DOHH2 (cell line): ENCODE results near the gene MRTFA.

Source experiments
- H3F3A ChIP-seq: fragments of 200-600 bp; sonication (generic), shearing (Covaris generic); 2 replicates; pipeline ENCODE4 v1.6.0; 2016; ENCODE audit warnings: antibody characterized with exemption, mild to moderate bottlenecking; ENCODE audit not compliant: control insufficient read depth, insufficient read depth
- H3K27ac ChIP-seq: fragments of 200-600 bp; sonication (generic); 2 replicates; pipeline ENCODE4 v1.5.1; 2014; ENCODE audit warnings: low read depth, mild to moderate bottlenecking, low read length, moderate library complexity
- H3K27me3 ChIP-seq: fragments of 200-600 bp; sonication (generic); 2 replicates; pipeline ENCODE4 v1.6.1; 2014; ENCODE audit warnings: mild to moderate bottlenecking, low read length, mixed read lengths; ENCODE audit not compliant: control insufficient read depth
- H3K36me3 ChIP-seq: fragments of 200-600 bp; sonication (generic); 2 replicates; pipeline ENCODE4 v1.6.1; 2014; ENCODE audit warnings: mild to moderate bottlenecking, low read length, moderate library complexity, mixed read lengths; ENCODE audit not compliant: control insufficient read depth
- H3K4me1 ChIP-seq: fragments of 200-600 bp; sonication (generic); 2 replicates; pipeline ENCODE4 v1.6.1; 2014; ENCODE audit warnings: mild to moderate bottlenecking, low read length, mixed read lengths; ENCODE audit not compliant: control insufficient read depth
- H3K4me2 ChIP-seq: fragments of 200-600 bp; sonication (generic); 2 replicates; pipeline ENCODE4 v1.6.0; 2014; ENCODE audit warnings: mild to moderate bottlenecking, low read length, moderate library complexity
- H3K4me3 ChIP-seq: fragments of 200-600 bp; sonication (generic); 2 replicates; pipeline ENCODE4 v1.5.1; 2014; ENCODE audit warnings: mild to moderate bottlenecking, low read length, mixed read lengths
- H3K79me2 ChIP-seq: fragments of 200-600 bp; sonication (generic); 2 replicates; pipeline ENCODE4 v1.6.1; 2014; ENCODE audit warnings: mild to moderate bottlenecking, low read length, mixed read lengths; ENCODE audit not compliant: control insufficient read depth
- H3K9me2 ChIP-seq: fragments of 200-600 bp; sonication (generic); replicated peaks from 2 replicates; pipeline ENCODE4 v1.6.1; 2014; ENCODE audit warnings: mild to moderate bottlenecking, low read length, mixed read lengths; ENCODE audit not compliant: control insufficient read depth
- H3K9me3 ChIP-seq: fragments of 200-600 bp; sonication (generic); 2 replicates; pipeline ENCODE4 v1.6.1; 2014; ENCODE audit warnings: antibody characterized with exemption, low read length, mixed read lengths; ENCODE audit not compliant: control insufficient read depth, insufficient read depth
- H4K20me1 ChIP-seq: fragments of 200-600 bp; sonication (generic); 2 replicates; pipeline ENCODE4 v1.6.0; 2014; ENCODE audit warnings: low read depth, mild to moderate bottlenecking, antibody characterized with exemption, low read length, moderate library complexity; ENCODE audit not compliant: control insufficient read depth, insufficient read depth
- CTCF ChIP-seq: fragments of 200-600 bp; sonication (generic); IDR thresholded peaks from one replicate; pipeline ENCODE4 v1.5.1; 2014; ENCODE audit warnings: antibody characterized with exemption, mild to moderate bottlenecking, low read depth, low read length; ENCODE audit not compliant: poor library complexity, severe bottlenecking
- EZH2phosphoT487 ChIP-seq: fragments of 200-600 bp; sonication (generic); IDR thresholded peaks from 2 replicates; pipeline ENCODE4 v1.6.1; 2017; ENCODE audit warnings: borderline replicate concordance, mild to moderate bottlenecking, antibody characterized with exemption, low read length, moderate library complexity, mixed read lengths

Gene MRTFA

GRCh38 chr22:40403651-40404050 lies 232.9 kb downstream of the MRTFA start:
- Histone ChIP-seq H3F3A (peaks cover 34% of the 10 kb centered on the region), H3K27ac (no peak overlapping the region), H3K79me2 (peaks cover 12% of the 10 kb centered on the region), H4K20me1 (no peaks in the 10 kb centered on the region), H3K9me3 (no peaks in the 10 kb centered on the region), H3K36me3 (peaks cover 81% of the 10 kb centered on the region), H3K4me3 (no peak overlapping the region), H3K27me3 (no peaks in the 10 kb centered on the region), H3K4me2 (no peak overlapping the region), H3K4me1 (peaks cover 49% of the 10 kb centered on the region), H3K9me2 (no peaks in the 10 kb centered on the region)
- TF ChIP-seq CTCF (no peak), EZH2phosphoT487 (no peak)

GRCh38 chr22:40403141-40403540 lies 233.4 kb downstream of the MRTFA start:
- peaks cover 12% of the 10 kb centered on the region for H3K79me2 ChIP-seq
- H3K4me2 ChIP-seq, result no peak overlapping the region
- H3K4me3 ChIP-seq, result no peak overlapping the region
- TF ChIP-seq CTCF (no peak), EZH2phosphoT487 (no peak)
- peaks cover 55% of the 10 kb centered on the region for H3K4me1 ChIP-seq
- peaks cover 76% of the 10 kb centered on the region for H3K36me3 ChIP-seq
- no peaks in the 10 kb centered on the region for H3K27me3 ChIP-seq
- peaks cover 39% of the 10 kb centered on the region for H3F3A ChIP-seq
- H4K20me1 ChIP-seq, result no peaks in the 10 kb centered on the region
- no peaks in the 10 kb centered on the region for H3K9me2 ChIP-seq
- H3K9me3 ChIP-seq, result no peaks in the 10 kb centered on the region
- H3K27ac ChIP-seq, result peak overlapping the region; percentile 91

- Histone ChIP-seq H3K9me3 (no peaks in the 10 kb centered on the region), H3K79me2 (peaks cover 15% of the 10 kb centered on the region), H3F3A (peaks cover 40% of the 10 kb centered on the region), H3K27me3 (no peaks in the 10 kb centered on the region), H3K4me2 (peak overlapping the region; percentile 64), H3K36me3 (peaks cover 67% of the 10 kb centered on the region), H3K27ac (peak overlapping the region; percentile 91), H4K20me1 (no peaks in the 10 kb centered on the region), H3K4me3 (peak overlapping the region; percentile 0; the same call in 1 of the 2 replicates), H3K4me1 (peaks cover 66% of the 10 kb centered on the region), H3K9me2 (no peaks in the 10 kb centered on the region)
- TF ChIP-seq EZH2phosphoT487, result no peak
- TF ChIP-seq CTCF, result no peak
Observed at GRCh38 chr22:40401981-40402406, 234.5 kb downstream of the MRTFA start.

GRCh38 chr22:40401532-40401931 lies 235.0 kb downstream of the MRTFA start:
- TF ChIP-seq CTCF, result no peak
- no peak for TF ChIP-seq EZH2phosphoT487
- Histone ChIP-seq H3F3A (peaks cover 40% of the 10 kb centered on the region), H3K36me3 (peaks cover 62% of the 10 kb centered on the region), H3K9me3 (no peaks in the 10 kb centered on the region), H3K4me3 (peak overlapping the region; percentile 0; the same call in 1 of the 2 replicates), H4K20me1 (no peaks in the 10 kb centered on the region), H3K27ac (peak overlapping the region; percentile 91), H3K79me2 (peaks cover 15% of the 10 kb centered on the region), H3K4me2 (peak overlapping the region; percentile 64), H3K9me2 (no peaks in the 10 kb centered on the region), H3K4me1 (peaks cover 71% of the 10 kb centered on the region), H3K27me3 (no peaks in the 10 kb centered on the region)
